ENCODE data around the gene PDE8A.

- TF ChIP-seq CTCF (conservative IDR thresholded peaks at IDR 0.05; ENCODE audit: low read depth, low read length) (no peak), EZH2 (IDR thresholded peaks at IDR 0.05; ENCODE audit: low read length, unreplicated experiment) (no peak), EZH2phosphoT487 (IDR thresholded peaks at IDR 0.05; ENCODE audit: borderline replicate concordance, low read length) (no peak)
These were observed 7.4 kb downstream of the PDE8A start for GRCh38 chr15:84988909-84989644.

Data from PC-3 (cell line).